HG02678 (cell line): ENCODE measurements around the gene YARS1.

ENCODE experiments used
- ATAC-seq: cut with Tn5 transposase; IDR thresholded peaks from one replicate; pipeline ENCODE4 v1.9.1; 2021; ENCODE audit warnings: mild to moderate bottlenecking, moderate library complexity; ENCODE audit not compliant: unreplicated experiment

Gene YARS1

GRCh38 chr1:32766328-32766972 is 50.7 kb downstream of the YARS1 start:
- no peak for ATAC-seq

GRCh38 chr1:32765570-32766327 is 51.4 kb downstream of the YARS1 start:
- ATAC-seq, result no peak

GRCh38 chr1:32764826-32765569 is 52.2 kb downstream of the YARS1 start:
- no peak for ATAC-seq

DNA sequence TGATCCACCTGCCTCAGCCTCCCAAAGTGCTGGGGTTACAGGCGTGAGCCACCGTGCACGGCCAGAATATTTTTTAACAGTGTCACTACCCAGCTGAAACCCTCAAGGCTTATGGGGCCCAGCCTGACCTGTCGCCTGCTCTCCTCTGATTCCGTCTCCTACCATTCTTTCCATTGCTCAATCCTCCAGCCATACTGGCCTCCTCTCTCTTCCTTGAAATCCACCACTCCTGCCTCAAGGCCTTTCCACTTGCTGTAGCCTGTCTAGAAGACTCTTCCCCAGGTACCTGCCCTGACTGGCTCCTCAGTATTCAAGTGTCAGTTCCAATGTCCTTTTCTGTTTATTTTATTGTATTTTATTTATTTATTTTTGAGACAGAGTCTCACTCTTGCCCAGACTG is 53.9 kb downstream of the YARS1 start:
- no peak for ATAC-seq

GRCh38 chr1:32761936-32762335 is 55.2 kb downstream of the YARS1 start:
- no peak for ATAC-seq

DNA sequence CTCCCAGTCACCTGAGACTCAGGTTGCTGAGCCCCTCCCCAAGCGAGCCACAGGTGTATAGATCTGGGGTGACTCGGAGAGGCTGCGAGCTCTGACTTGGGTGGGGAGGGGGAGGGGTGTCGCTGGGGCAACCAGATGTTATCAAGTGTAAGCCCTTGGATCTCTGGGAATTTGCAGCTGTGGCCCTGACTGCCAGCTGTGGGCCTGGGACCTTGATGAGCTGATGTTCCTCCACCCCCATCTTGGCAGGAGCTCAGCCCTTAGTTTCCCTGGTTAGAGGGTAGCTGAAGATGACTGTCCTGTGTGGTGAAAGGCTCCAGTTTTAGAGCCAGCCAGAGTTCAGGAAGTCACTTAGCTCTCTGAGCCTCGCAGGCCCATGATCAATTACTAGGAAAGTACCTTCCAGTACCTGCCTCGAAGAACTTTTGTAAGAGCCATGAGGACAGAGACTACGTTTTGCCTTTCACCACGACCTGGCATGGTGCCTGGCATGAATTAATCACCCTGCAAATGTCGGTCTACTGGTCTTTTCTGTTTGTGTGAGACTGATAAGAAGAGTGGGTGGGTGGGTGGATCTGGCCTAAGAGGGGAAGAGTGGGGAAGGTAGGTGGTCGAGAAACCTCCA is 55.8 kb downstream of the YARS1 start:
- ATAC-seq, result no peak

DNA sequence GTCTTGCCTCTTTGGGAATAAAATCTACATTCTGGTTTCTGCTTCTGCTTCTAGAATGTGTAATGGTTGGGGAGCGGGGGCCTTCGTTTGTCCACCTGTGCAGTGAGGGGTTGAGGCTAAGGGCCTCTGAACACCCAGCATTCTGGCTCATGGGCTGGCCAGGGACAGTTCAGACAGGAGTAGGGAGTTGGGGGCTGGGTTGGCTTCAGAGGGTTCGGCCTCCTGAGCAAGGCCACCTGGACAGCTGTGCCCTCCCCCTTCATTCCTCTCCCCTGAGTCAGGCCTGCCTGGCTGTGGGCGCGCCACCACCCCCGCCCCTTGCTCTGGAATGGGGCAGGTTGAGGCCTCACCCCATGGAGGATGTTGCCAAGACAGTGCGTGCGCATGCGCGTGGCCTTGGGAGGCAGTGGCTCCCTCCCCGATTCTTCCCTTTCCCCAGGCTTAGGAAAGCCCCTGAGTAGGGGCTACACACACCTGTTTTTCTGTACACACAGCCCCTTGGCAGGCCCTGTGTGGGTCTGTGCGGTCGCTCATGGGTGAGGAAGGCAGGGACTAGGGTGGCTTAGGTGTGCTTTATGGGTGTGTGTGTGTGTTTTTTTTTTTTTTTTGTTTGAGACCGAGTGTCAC is 57.0 kb downstream of the YARS1 start:
- no peak for ATAC-seq

- no peak for ATAC-seq
Measured at GRCh38 chr1:32759521-32759981, 57.6 kb downstream of the YARS1 start.

- no peak for ATAC-seq
Measured at GRCh38 chr1:32758795-32759430, 58.2 kb downstream of the YARS1 start.

GRCh38 chr1:32758177-32758794 is 58.9 kb downstream of the YARS1 start:
- ATAC-seq, result no peak

DNA sequence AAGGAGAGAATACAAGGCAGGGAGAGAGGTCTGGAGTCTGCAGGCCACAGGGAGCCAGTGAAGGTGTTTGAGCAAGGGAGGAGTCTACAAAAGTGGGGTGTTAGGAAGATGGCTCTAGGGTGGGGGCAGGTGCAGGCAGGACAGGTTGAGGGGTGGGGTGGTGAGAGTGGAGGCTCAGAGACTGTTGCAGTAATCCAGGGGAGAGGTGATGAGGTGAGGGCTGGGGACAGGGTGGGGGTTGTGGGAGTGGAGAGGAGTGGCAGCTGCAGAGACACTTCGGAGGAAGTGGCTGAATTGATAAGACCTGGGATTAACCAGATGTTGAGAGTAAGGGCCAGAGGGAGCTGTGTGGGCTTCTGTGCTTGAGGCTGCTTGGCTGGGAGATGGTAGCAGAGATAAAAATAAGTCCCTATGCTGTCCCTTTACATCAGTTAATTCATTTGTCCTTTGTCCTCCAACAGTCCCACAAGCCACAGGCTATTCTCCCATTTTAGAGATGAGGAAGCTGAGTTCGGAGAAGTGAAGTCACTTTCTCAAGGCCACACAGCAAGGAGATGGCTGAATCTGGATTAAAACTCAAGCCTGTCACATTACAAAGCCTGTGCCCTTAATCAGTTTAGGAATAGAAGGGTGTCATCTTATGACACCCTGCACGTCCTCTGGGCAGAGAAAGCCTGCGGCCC is 59.8 kb downstream of the YARS1 start:
- ATAC-seq, result no peak

GRCh38 chr1:32755810-32756159 is 61.4 kb downstream of the YARS1 start:
- no peak for ATAC-seq

DNA sequence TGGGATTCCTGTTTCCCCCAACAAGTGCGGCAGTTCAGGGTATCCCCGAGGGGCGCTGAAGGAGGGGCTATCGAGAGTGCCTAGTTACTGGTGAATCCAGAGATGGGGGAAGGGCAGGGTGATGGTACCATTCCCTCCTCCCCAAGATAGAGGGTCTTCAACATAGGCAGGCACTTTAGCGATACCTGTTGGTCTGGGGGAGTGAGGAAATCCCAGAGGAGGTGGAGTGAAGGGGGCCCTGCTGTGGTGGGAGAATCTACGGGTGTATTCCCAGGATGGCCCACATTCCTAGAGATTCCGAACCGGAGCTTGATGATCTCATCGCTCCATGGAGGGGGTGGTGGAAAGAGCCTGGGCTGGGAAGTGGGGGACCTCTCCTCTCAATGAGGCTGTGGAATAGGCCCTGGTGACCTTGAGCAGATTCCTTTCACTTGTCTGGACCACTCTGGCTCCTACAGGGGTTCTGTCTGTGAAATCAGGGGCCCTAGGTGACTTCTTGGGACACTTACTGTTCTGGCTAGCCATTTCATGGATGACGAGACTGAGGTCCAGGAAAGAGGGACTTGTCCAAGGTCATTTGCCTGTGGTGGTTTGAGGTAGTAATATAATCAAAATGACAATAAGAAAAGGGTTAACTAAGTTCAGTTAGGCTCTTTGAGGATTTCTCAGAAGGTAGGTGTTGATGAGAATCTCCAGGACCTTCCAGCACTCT is 61.9 kb downstream of the YARS1 start:
- no peak for ATAC-seq

- no peak for ATAC-seq
Measured at GRCh38 chr1:32754317-32755097, 62.7 kb downstream of the YARS1 start.

GRCh38 chr1:32753532-32754316 is 63.4 kb downstream of the YARS1 start:
- ATAC-seq, result peak; percentile 72

DNA sequence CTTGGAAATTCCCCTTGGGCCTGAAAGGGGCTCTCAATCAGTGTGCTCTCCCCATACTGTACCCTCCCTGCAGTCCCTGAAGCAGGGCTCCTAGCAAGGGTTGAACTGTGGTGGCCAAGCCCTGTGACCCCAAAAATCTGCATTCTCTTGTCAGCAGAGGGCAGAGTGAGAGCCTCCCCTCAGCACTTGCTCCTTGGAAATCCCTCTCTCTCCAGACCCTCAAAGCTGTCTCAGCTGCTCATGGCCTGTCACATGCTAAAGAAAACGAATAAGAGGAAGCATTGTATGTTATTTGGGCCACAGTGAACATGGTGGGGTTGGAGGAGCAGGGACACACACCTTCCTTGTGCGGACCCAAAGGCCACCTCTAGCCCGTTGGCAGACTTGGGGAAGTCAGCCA is 67.4 kb downstream of the YARS1 start:
- no peak for ATAC-seq

DNA sequence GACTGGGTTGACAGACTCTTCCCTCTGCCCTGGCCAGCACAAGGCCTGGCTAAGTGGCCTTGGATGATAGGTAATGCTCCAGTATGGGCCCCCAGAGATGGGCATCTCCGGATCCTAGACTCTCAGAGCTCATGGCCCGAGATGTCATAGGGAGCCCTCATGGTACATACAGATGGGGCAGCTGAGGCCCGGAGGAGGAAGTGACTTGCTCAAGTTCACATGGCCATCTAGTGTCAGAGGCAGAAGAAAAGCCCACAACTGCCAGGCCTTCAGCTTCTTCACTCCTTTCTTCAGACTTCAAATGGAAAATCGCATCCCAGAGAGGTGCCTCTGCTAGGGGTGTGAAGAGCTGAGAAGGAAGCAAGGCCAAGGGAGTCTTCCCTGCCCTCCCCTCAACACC is 67.8 kb downstream of the YARS1 start:
- ATAC-seq, result no peak
